Midbrain (tissue), 1 donor: ENCODE measurements around the gene KIAA2012.

ENCODE experiments used
- DNase-seq: peaks from one replicate; lab custom pipeline; 2025; lab: John Stamatoyannopoulos, UW

KIAA2012 gene

DNA sequence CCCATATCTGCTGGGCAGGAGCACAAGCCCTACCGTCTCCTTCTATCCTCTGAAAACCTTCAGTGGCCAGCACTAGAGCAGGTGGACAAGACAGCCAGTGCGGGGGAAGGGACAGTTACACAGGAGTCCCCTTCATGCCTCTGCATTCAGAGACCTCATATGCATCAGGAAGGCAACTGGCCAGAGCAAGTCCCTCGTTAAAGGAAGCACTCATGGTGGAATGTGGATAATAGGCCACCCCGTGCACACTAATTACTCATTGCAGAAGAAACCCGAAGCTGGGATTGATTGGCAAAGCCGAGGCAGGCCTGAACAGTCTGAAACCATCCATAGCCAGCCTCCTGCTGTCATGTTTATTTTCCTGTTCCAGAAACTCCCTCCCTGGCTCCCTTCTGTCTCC, 11.2 kb downstream of the KIAA2012 start:
- no peak for DNase-seq

DNA sequence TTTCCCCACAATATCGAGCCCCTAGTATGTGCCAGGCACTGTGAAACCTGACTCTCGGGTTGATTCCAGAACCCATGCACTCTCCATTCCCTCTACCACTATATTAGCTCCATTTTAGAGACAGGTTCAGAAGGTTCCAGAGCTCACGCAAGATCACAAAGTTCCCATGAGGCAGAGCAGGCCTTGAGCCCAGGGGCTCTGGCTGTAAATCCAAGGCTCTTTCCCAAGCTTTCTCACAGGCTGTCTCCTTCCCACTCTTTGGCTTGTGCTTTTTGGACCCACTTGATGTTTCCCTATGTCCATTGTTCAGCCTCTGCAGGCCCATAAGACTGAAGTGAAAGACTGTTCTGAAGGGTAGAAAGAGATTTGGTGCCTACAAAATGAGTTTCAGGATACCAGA, 15.7 kb downstream of the KIAA2012 start:
- DNase-seq, result no peak

GRCh38 chr2:202090530-202090929, 17.5 kb downstream of the KIAA2012 start:
- DNase-seq, result no peak

DNA sequence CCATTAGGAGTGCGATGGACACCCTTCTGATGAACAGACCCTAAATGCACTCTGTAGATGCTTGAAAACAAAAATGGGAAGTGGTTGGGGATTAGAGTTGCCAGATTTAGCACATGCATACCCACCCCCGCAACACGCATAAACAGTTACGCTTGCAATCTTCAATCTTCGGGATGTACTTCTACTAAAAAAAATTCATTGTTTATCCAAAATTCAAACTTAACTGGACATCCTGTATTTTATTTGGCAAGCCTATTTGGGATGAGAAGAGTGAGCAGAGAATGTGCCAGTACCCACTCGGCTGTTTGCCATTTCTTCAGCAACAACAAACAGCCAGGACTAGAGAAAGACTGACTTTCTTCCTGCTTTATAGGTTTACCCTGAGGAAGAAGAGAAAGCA, 18.4 kb downstream of the KIAA2012 start:
- DNase-seq, result no peak

DNA sequence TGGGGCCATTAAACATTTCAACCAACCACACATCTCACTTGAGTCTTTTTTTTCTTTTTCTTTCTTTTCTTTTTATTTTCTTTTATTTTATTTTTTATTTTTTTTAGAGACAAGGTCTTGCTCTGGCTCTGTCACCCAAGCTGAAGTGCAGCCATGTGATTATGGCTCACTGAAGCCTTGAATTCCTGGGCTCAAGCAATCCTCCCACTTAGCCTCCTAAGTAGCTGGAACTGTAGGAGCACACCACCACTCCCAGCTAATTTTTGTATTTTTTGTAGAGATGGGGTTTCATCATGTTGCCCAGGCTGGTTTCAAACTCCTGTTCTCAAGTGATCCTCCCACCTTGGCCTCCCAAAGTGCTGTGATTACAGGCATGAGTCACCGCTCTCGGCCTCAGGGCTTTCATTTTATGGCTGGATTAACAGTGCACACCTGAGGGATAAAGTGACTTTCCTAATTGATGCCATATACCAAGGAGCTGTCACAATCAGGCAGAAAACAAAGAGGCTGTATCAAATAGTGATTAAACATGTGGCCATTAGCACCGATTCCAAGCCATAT, 21.5 kb downstream of the KIAA2012 start:
- DNase-seq, result no peak

DNA sequence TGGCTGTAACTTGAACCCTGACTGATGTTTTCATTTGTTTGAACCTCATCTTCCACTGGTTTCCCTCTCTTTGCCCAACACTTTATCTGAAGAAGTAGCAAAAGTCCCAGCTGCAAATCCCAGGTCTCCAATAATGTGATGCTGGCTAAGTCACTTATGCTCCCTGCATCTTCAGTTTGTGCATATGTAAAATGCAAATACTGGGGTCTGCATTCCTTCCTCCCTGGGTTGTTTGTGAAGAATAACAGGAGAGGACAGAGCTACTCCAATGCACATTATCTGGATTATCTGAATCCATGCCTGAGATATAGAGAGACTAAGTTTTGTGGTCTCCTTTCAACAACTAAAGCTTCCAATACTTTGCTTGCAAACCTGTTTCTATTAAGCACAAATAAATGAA, 22.2 kb downstream of the KIAA2012 start:
- no peak for DNase-seq

GRCh38 chr2:202096736-202097135, 23.7 kb downstream of the KIAA2012 start:
- no peak for DNase-seq

DNA sequence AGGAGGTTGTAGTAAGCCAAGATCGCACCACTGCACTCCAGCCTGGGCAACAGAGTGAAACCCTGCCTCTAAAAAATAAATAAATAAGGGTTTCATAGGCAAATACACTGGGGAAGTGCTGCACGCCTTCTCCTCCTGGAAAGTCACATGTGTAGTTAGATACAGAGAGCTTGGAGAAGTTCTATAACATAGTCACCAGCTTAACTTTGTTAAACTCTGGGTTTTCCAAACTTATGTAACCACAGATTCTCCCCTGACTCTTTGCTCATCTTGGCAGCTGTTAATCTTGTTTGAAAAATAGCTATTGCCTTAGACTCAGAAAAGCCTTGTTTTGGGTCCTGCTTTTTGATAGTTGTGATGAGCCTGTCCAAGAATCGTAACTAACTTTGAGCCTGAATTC, 25.2 kb downstream of the KIAA2012 start:
- DNase-seq, result no peak

DNA sequence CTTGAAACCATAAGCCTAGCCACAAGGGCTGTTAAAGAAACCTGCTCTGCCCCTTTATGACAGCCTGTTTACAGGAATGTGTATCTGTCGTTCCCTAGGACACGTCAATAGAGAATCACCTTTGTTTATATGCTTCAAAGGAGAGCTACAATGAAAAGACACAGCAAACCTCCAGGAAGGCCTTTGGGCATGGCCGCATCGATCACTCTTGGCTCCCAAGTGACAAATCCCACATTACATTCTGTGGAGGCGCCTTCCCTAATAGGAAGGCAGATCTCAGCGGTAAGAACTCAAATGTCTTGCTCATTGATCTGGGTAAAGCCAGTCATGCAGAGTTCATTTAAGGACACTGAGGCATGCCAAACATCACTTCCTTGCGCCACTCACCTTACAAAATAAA, 26.5 kb downstream of the KIAA2012 start:
- no peak for DNase-seq

DNA sequence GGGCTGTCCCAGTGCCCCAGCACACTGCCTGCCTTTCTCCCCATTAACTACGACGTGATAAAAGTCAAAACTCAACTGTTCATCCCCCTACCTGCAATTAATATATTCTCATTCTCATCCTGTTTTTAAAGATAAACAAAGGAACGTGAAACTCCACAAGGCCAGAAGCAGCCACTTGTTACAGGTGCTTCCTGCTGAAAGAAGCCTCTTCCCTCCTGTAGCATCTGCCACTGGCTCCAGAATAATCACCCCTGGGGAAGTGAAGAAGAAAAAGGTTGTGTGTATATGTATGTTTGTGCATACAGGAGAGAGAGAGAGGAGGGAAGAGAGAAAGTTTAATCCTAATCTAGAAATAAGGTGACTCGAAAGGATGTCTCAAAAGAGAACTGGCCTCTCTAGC, 27.1 kb downstream of the KIAA2012 start:
- no peak for DNase-seq

DNA sequence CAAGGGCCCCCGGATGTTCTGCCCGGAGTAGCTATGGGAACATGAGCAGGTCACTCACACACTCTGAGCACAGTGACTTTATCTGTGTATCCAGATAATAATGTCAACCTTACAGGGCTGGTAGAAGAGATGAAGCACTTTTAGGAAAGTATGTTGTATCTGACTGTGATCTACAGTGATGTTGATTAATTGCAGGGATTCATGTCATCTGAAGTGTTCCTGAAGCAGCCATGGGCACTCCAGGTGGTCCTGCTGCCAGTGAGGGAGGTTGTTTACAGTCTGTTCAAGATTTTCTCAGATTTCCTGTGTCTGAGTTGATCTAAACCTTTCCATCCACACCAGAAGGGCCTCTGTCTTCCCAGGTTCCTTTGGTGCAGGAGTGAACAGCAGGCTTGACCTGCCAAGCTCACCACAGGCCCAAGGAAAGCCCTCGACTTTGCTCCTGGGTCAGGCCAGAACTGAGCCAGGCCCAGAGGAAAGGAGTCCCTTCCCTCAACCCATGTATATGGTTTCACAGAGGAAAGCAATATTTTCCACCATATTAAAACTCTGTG, 28.0 kb downstream of the KIAA2012 start:
- DNase-seq, result no peak

DNA sequence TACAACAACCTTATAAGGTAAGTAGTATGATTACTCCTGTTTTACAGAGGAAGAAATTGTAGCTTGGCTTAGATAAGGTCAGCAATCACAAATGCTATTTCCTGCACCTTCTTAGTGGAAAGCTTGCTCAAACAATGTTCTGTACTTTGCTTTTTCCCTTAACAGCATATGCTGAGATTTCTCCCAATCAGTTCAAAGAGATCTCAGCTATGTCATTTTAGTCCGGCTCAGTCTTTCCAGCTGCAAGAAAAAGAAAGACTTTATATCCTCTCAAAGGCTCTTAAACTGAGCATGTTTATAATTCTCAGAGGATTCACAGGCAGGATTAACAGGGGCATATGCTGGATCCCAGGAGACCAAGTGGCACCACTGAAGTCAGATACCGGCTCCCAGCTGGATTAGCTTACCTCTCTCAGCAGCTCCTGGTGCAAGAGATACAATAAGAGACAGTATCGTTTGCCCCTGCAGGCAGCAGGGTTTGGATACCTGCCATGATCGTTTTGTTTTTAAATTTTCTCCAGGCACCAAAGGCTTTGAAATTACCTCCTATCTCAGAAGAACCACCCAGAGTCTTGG, 29.5 kb downstream of the KIAA2012 start:
- DNase-seq, result no peak

GRCh38 chr2:202104286-202104870, 31.3 kb downstream of the KIAA2012 start:
- no peak for DNase-seq

GRCh38 chr2:202105025-202105424, 32.0 kb downstream of the KIAA2012 start:
- no peak for DNase-seq

GRCh38 chr2:202108345-202108744, 35.3 kb downstream of the KIAA2012 start:
- no peak for DNase-seq

- no peak for DNase-seq
Observed at GRCh38 chr2:202109139-202109736, 36.2 kb downstream of the KIAA2012 start.

- DNase-seq, result no peak
Observed at GRCh38 chr2:202109737-202110184, 36.7 kb downstream of the KIAA2012 start.

- DNase-seq, result no peak
Observed at GRCh38 chr2:202110491-202110890, 37.4 kb downstream of the KIAA2012 start.

DNA sequence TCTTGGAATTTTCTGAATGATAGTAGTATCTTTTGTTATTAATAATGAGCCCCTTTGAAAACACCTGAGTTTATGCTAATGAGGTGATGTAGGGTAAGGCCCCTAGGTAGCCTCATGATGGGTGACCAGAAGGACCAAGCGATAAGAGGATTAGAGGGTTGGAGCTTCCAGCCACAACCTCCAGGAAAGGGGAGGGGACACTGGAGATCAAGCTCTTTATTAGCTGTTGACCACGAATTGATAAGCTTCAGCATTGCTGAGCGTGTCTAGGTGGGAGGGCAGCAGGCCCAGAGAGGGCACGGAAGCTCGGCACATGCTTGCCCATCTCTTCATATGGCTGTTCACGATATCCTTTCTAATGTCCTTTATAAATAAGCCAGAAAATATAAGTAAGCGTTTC, 39.0 kb downstream of the KIAA2012 start:
- no peak for DNase-seq

GRCh38 chr2:202113571-202114142, 40.6 kb downstream of the KIAA2012 start:
- no peak for DNase-seq

- DNase-seq, result no peak
Observed at GRCh38 chr2:202114291-202114690, 41.2 kb downstream of the KIAA2012 start.

- DNase-seq, result no peak
Observed at GRCh38 chr2:202114795-202115194, 41.7 kb downstream of the KIAA2012 start.

DNA sequence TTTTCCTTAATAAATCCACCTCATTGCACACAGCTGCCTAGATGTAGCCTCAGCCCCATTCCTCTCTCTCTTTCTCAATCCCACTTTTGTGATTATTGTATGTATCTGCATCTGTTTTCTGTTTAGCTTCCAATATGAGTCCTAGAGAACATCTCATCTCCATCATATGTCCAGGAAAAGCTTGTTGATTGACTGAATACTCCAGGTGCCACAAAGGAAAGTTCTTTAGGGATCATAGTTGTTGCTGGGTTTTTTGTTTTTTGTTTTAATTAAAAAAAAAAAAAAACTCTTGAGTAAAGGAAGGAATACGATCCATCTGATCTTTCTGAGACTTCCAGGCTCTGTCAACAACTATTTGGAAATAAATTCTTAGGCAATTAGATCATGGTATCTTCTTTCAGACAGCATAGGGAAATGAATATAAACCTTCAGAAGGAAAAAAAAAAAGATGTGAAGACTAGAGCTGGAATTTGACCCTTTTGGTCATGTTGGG, 42.5 kb downstream of the KIAA2012 start:
- DNase-seq, result no peak
